Body of pancreas (tissue), 4 donors: ENCODE results near the gene GNG14.

Experiments
- POLR2A ChIP-seq, 3 donors: fragments of 450-650 bp; IDR thresholded peaks; one replicate each; pipeline ENCODE4 v1.6.1; 2016; ENCODE audit warnings: antibody characterized with exemption in 3 of 3, mild to moderate bottlenecking in 2 of 3
- TF ChIP-seq, protein P1 (sequence below), 7 experiments: fragments of 450-650 bp in 4 of 7; fragments of 200-600 bp in 3 of 7; sonication (generic) in 3 of 7; IDR thresholded peaks; one replicate each; pipeline ENCODE4 v1.5.1; 2016 to 2019; ENCODE audit warnings: antibody characterized with exemption in 7 of 7

DNA sequence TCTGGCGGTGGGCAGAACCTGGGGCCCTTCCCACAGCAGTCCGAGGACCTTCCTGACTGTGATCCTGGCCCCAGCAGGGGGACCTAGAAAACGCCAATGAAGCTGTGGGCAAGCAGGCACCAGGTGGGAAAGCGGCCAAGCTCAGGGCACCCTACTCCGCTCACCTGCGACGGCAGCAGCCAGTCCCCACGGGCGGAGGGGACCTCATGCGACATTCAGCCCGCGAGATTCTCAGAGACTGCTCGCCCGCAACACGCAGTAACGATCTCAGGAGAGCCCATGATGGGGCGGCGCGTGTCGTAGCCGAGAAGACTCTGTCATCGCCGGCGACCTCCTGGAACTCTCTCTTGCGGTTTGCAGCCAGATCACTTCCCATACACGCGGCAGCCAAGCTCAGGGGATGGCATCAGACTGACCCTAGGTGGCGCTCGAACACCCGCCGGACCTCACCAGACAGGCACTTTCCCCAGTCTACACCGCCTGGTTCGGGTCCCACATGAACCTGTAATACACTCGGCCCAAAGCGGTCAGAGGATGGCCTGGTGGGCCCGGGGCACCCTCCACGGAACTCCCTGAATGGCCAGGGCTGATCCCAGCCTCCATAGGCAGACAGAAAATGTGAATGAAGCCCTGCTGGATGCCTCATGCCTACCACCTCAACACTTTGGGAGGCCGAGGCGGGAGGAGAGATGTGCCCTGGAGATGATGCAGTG lies 47.7 kb upstream of the GNG14 start:
- TF ChIP-seq, protein P1, sequence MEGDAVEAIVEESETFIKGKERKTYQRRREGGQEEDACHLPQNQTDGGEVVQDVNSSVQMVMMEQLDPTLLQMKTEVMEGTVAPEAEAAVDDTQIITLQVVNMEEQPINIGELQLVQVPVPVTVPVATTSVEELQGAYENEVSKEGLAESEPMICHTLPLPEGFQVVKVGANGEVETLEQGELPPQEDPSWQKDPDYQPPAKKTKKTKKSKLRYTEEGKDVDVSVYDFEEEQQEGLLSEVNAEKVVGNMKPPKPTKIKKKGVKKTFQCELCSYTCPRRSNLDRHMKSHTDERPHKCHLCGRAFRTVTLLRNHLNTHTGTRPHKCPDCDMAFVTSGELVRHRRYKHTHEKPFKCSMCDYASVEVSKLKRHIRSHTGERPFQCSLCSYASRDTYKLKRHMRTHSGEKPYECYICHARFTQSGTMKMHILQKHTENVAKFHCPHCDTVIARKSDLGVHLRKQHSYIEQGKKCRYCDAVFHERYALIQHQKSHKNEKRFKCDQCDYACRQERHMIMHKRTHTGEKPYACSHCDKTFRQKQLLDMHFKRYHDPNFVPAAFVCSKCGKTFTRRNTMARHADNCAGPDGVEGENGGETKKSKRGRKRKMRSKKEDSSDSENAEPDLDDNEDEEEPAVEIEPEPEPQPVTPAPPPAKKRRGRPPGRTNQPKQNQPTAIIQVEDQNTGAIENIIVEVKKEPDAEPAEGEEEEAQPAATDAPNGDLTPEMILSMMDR (IDR thresholded peaks at IDR 0.05): peak; percentile 64 to 88 (median 82)
- TF ChIP-seq POLR2A (IDR thresholded peaks at IDR 0.05): no peak
